Trophoblast cell (in vitro differentiated cells and primary cell): ENCODE measurements around the gene FCGR2B. TPM values are rescaled to one million over a fixed set of nuclear protein-coding genes. Genes with fewer than 3 reads are reported as not detected.
"Not testable (repeated sequence)": the region's sequence is repeated elsewhere in the genome, so short reads cannot be mapped to it uniquely, and the experiment has no call there.

Experiments used
- DNase-seq, 2 donors: peaks; one replicate each; pipeline ENCODE4 v3.0.0-alpha.2; 2016
- H2AFZ ChIP-seq: 2 replicates; pipeline ENCODE4 v1.6.1; 2013; ENCODE audit warnings: low read length, moderate library complexity, mild to moderate bottlenecking; ENCODE audit not compliant: insufficient read depth, poor library complexity
- H2AK5ac ChIP-seq: 2 replicates; pipeline ENCODE4 v1.6.1; 2013; ENCODE audit warnings: mild to moderate bottlenecking, low read length
- H2BK120ac ChIP-seq: 2 replicates; pipeline ENCODE4 v1.6.1; 2013; ENCODE audit warnings: low read length, mild to moderate bottlenecking, moderate library complexity; ENCODE audit not compliant: insufficient read depth, poor library complexity
- H2BK12ac ChIP-seq: 2 replicates; pipeline ENCODE4 v1.6.1; 2013; ENCODE audit warnings: mild to moderate bottlenecking, low read length, moderate library complexity
- H2BK5ac ChIP-seq: 2 replicates; pipeline ENCODE4 v1.6.1; 2013; ENCODE audit warnings: low read length, low read depth, moderate library complexity, mild to moderate bottlenecking; ENCODE audit not compliant: poor library complexity
- H3K14ac ChIP-seq: 2 replicates; pipeline ENCODE4 v1.6.1; 2013; ENCODE audit warnings: mild to moderate bottlenecking, low read length
- H3K18ac ChIP-seq: 2 replicates; pipeline ENCODE4 v1.6.1; 2013; ENCODE audit warnings: mild to moderate bottlenecking, low read length
- H3K23ac ChIP-seq: 2 replicates; pipeline ENCODE4 v1.6.1; 2013; ENCODE audit warnings: low read length
- H3K27ac ChIP-seq: 2 replicates; pipeline ENCODE4 v1.5.1; 2013; ENCODE audit warnings: low read depth, mild to moderate bottlenecking, inconsistent platforms, low read length, moderate library complexity
- H3K27me3 ChIP-seq: 2 replicates; pipeline ENCODE4 v1.6.1; 2013; ENCODE audit warnings: inconsistent platforms, mild to moderate bottlenecking, low read length, moderate library complexity; ENCODE audit not compliant: insufficient read depth
- H3K36me3 ChIP-seq, 2 experiments: 1 replicate in 1 of 2; 2 replicates in 1 of 2; pipeline ENCODE4 v1.6.1; 2013; ENCODE audit warnings: low read length in 2 of 2, mild to moderate bottlenecking in 2 of 2, moderate library complexity in 1 of 2; ENCODE audit not compliant: insufficient read depth in 2 of 2, control insufficient read depth in 1 of 2
- H3K4ac ChIP-seq: 2 replicates; pipeline ENCODE4 v1.6.1; 2013; ENCODE audit warnings: low read depth, mild to moderate bottlenecking, low read length, moderate library complexity
- H3K4me1 ChIP-seq, 2 experiments: 1 replicate in 1 of 2; 2 replicates in 1 of 2; pipeline ENCODE4 v1.6.1; 2013; ENCODE audit warnings: low read length in 2 of 2, mild to moderate bottlenecking in 2 of 2, moderate library complexity in 1 of 2; ENCODE audit not compliant: insufficient read depth in 2 of 2, control insufficient read depth in 1 of 2
- H3K4me2 ChIP-seq: 2 replicates; pipeline ENCODE4 v1.6.1; 2013; ENCODE audit warnings: inconsistent platforms, mild to moderate bottlenecking, low read length, moderate library complexity
- H3K4me3 ChIP-seq: 2 replicates; pipeline ENCODE4 v1.5.1; 2013; ENCODE audit warnings: mild to moderate bottlenecking, low read depth, low read length, inconsistent platforms
- H3K79me1 ChIP-seq: one replicate; pipeline ENCODE4 v1.6.1; 2013; ENCODE audit warnings: low read length
- H3K79me2 ChIP-seq: 2 replicates; pipeline ENCODE4 v1.6.1; 2013; ENCODE audit warnings: low read length, mild to moderate bottlenecking; ENCODE audit not compliant: control insufficient read depth, insufficient read depth, poor library complexity
- H3K9ac ChIP-seq: 2 replicates; pipeline ENCODE4 v1.6.1; 2013; ENCODE audit warnings: mild to moderate bottlenecking, low read length
- H3K9me3 ChIP-seq: 2 replicates; pipeline ENCODE4 v1.6.1; 2013; ENCODE audit warnings: low read depth, mild to moderate bottlenecking, control low read depth, inconsistent platforms, low read length; ENCODE audit not compliant: insufficient read depth
- H4K12ac ChIP-seq: 2 replicates; pipeline ENCODE4 v1.6.1; 2013; ENCODE audit warnings: low read depth, mild to moderate bottlenecking, low read length, moderate library complexity
- H4K8ac ChIP-seq: 2 replicates; pipeline ENCODE4 v1.6.1; 2013; ENCODE audit warnings: low read depth, mild to moderate bottlenecking, low read length, moderate library complexity
- H4K91ac ChIP-seq: one replicate; pipeline ENCODE4 v1.6.1; 2013; ENCODE audit warnings: low read depth, mild to moderate bottlenecking, low read length, moderate library complexity
- WGBS: extraction: QIAGEN DNeasy Blood & Tissue Kit; methylation state at CpG from one replicate; pipeline ENCODE4 v1.1.7; 2013; ENCODE audit warnings: missing lambda C conversion rate; ENCODE audit not compliant: insufficient read length, insufficient coverage; ENCODE audit errors: extremely low coverage; 5-methylcytosine and 5-hydroxymethylcytosine counted together
- polyA plus RNA-seq: library from polyadenylated mRNA; stranded (reverse); fragments of 200-250 nt; gene quantifications from 2 replicates; pipeline ENCODE4 v1.2.3, GENCODE V29; 2013

The FCGR2B gene
- not detected in 2 replicates for polyA plus RNA-seq

DNA sequence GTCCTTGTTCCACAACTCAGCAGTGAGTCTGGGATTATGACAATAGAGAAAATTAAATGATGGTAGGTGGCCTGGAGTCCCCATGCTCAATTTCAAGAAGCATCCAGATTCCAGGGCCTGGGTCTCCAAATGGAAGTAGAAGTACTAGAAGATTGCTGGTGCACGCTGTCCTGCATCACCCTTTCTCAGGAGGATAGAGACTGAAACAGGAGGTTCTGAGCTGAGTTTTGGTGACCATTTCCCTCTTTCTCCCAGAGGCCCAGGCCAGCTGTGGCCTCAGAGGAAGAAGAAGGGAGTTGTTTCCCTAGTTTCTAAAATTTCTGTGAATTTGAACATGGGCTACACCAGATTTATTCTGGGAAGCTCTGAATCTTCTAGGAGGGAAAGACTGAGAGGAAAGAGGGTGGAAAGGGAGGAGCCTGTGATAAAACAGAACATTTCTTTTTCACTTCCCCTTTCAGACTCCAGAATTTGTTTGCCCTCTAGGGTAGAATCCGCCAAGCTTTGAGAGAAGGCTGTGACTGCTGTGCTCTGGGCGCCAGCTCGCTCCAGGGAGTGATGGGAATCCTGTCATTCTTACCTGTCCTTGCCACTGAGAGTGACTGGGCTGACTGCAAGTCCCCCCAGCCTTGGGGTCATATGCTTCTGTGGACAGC is at the start of gene FCGR2B:
FCGR2B (plus strand) TSS at position 460 of the 656 bp plus-strand sequence; CDS start at position 559, 99 bp downstream.
- H3K27me3 ChIP-seq, H2AFZ ChIP-seq, H3K27ac ChIP-seq, H2BK120ac ChIP-seq, H3K9me3 ChIP-seq, H4K91ac ChIP-seq, H3K79me2 ChIP-seq, DNase-seq, H2BK5ac ChIP-seq, H4K12ac ChIP-seq, H3K4me3 ChIP-seq, H3K9ac ChIP-seq, H3K36me3 ChIP-seq, H4K8ac ChIP-seq, H2BK12ac ChIP-seq, H3K4me2 ChIP-seq, H3K14ac ChIP-seq, H3K18ac ChIP-seq, H2AK5ac ChIP-seq, H3K4me1 ChIP-seq, H3K23ac ChIP-seq, H3K79me1 ChIP-seq, H3K4ac ChIP-seq: not testable (repeated sequence)
- WGBS = no CpG with 5 or more reads among the region's 4 CpGs

DNA sequence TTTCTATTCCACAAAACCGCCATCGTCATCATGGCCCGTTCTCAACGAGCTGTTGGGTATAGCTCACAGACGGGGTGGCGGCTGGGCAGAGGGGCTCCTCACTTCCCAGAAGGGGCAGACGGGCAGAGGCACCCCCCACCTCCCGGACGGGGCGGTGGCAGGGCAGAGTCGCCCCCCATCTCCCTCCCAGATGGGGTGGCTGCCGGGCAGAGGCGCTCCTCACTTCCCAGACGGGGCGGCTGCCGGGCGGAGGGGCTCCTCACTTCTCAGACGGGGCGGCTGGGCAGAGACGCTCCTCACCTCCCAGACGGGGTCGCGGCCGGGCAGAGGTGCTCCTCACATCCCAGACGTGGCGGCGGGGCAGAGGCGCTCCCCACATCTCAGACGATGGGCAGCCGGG is 46.5 kb upstream of the FCGR2B start:
- not testable (repeated sequence) for H2BK120ac ChIP-seq, DNase-seq, H3K9me3 ChIP-seq, H3K23ac ChIP-seq, H3K4me1 ChIP-seq, H3K36me3 ChIP-seq, H3K4me2 ChIP-seq, H3K4me3 ChIP-seq, H3K27ac ChIP-seq, H3K27me3 ChIP-seq, H3K18ac ChIP-seq, H3K9ac ChIP-seq, H3K14ac ChIP-seq, H4K12ac ChIP-seq, H3K79me2 ChIP-seq, H2AFZ ChIP-seq, H2BK12ac ChIP-seq, H4K91ac ChIP-seq, H3K4ac ChIP-seq, H2BK5ac ChIP-seq, H3K79me1 ChIP-seq, H4K8ac ChIP-seq, H2AK5ac ChIP-seq
- no CpG with 5 or more reads among the region's 30 CpGs for WGBS

DNA sequence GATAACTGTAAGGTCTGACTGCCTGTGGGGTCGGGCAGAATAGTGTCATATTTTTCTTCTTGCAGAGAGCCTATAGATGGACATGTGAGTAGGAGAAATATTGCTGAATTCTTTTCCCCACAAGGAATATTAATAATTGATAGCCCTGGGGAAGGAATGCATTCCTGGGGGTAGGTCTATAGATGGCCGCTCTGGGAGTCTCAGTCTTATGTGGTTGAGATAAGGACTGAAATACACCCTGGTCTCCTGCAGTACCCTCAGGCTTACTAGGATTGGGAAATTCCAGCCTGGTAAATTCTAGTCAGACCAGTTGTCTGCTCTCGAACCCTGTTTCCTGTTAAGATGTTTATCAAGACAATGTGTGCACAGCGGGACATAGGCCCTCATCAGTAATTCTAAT is 44.4 kb upstream of the FCGR2B start:
- not testable (repeated sequence) for H3K9ac ChIP-seq, H3K4me3 ChIP-seq, H3K23ac ChIP-seq, H2BK120ac ChIP-seq, H4K91ac ChIP-seq, H3K4ac ChIP-seq, H3K79me1 ChIP-seq, H2AFZ ChIP-seq, H3K36me3 ChIP-seq, H3K27me3 ChIP-seq, H3K27ac ChIP-seq, H4K8ac ChIP-seq, H3K14ac ChIP-seq, H3K4me2 ChIP-seq, H4K12ac ChIP-seq, H3K79me2 ChIP-seq, H2AK5ac ChIP-seq, H3K9me3 ChIP-seq, H3K4me1 ChIP-seq, H2BK5ac ChIP-seq, H2BK12ac ChIP-seq, H3K18ac ChIP-seq
- peak in 1 of 2 donors; percentile 13 for DNase-seq
- no CpG with 5 or more reads among the region's 4 CpGs for WGBS

DNA sequence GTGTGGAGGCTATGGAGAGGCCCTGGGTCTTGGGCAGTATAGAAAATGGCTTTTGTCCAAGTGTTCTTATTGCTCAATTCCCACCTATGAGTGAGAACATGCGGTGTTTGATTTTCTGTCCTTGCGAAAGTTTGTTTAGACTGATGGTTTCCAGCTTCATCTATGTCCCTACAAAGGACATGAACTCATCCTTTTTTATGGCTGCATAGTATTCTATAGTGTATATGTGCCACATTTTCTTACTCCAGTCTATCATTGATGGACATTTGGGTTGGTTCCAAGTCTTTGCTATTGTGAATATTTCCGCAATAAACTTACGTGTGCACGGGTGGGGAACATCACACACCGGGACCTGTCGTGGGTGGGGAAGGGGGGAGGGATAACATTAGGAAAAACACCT is 42.5 kb upstream of the FCGR2B start:
- H4K8ac ChIP-seq, H3K4ac ChIP-seq, H3K14ac ChIP-seq, H3K36me3 ChIP-seq, H3K79me1 ChIP-seq, H2BK120ac ChIP-seq, H2AK5ac ChIP-seq, H4K12ac ChIP-seq, H3K79me2 ChIP-seq, H2BK12ac ChIP-seq, H3K18ac ChIP-seq, H3K4me1 ChIP-seq, H3K4me2 ChIP-seq, H3K27me3 ChIP-seq, H3K27ac ChIP-seq, H3K4me3 ChIP-seq, H3K23ac ChIP-seq, H3K9ac ChIP-seq, DNase-seq, H4K91ac ChIP-seq, H3K9me3 ChIP-seq, H2AFZ ChIP-seq, H2BK5ac ChIP-seq: not testable (repeated sequence)
- WGBS = no CpG with 5 or more reads among the region's 7 CpGs
